A673 (cell line): ENCODE data around the gene PLEKHA8.

Experiments
- EZH2 ChIP-seq: fragments of 200-600 bp; sonication (generic); IDR thresholded peaks from 2 replicates; pipeline ENCODE4 v1.6.1; 2017; ENCODE audit warnings: borderline replicate concordance, low read depth, mild to moderate bottlenecking, mixed read lengths, antibody characterized with exemption, low read length; ENCODE audit not compliant: poor library complexity, severe bottlenecking
- TF ChIP-seq, protein P1 (sequence below): fragments of 300-800, 200-600 bp; sonication (generic); conservative IDR thresholded peaks from 2 replicates; pipeline ENCODE4 v1.5.1; 2017; ENCODE audit warnings: low read depth, mild to moderate bottlenecking, antibody characterized with exemption, low read length, moderate library complexity, mixed read lengths

- TF ChIP-seq, protein P1, sequence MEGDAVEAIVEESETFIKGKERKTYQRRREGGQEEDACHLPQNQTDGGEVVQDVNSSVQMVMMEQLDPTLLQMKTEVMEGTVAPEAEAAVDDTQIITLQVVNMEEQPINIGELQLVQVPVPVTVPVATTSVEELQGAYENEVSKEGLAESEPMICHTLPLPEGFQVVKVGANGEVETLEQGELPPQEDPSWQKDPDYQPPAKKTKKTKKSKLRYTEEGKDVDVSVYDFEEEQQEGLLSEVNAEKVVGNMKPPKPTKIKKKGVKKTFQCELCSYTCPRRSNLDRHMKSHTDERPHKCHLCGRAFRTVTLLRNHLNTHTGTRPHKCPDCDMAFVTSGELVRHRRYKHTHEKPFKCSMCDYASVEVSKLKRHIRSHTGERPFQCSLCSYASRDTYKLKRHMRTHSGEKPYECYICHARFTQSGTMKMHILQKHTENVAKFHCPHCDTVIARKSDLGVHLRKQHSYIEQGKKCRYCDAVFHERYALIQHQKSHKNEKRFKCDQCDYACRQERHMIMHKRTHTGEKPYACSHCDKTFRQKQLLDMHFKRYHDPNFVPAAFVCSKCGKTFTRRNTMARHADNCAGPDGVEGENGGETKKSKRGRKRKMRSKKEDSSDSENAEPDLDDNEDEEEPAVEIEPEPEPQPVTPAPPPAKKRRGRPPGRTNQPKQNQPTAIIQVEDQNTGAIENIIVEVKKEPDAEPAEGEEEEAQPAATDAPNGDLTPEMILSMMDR: no peak
- TF ChIP-seq EZH2: no peak
These were observed 13.5 kb downstream of the PLEKHA8 start for GRCh38 chr7:30041526-30042269.
